HG03196 (cell line): ENCODE data around the gene TRMT112.

Source experiments
- ATAC-seq: cut with Tn5 transposase; IDR thresholded peaks from one replicate; pipeline ENCODE4 v1.9.1; 2021; ENCODE audit not compliant: unreplicated experiment

The TRMT112 gene

GRCh38 chr11:64276653-64277431 lies 40.5 kb downstream of the TRMT112 start:
- ATAC-seq = no peak

GRCh38 chr11:64275841-64276240 lies 41.5 kb downstream of the TRMT112 start:
- ATAC-seq = no peak

GRCh38 chr11:64275031-64275800 lies 42.1 kb downstream of the TRMT112 start:
- ATAC-seq = no peak

GRCh38 chr11:64269540-64270220 lies 47.7 kb downstream of the TRMT112 start:
- peak; percentile 60 for ATAC-seq

DNA sequence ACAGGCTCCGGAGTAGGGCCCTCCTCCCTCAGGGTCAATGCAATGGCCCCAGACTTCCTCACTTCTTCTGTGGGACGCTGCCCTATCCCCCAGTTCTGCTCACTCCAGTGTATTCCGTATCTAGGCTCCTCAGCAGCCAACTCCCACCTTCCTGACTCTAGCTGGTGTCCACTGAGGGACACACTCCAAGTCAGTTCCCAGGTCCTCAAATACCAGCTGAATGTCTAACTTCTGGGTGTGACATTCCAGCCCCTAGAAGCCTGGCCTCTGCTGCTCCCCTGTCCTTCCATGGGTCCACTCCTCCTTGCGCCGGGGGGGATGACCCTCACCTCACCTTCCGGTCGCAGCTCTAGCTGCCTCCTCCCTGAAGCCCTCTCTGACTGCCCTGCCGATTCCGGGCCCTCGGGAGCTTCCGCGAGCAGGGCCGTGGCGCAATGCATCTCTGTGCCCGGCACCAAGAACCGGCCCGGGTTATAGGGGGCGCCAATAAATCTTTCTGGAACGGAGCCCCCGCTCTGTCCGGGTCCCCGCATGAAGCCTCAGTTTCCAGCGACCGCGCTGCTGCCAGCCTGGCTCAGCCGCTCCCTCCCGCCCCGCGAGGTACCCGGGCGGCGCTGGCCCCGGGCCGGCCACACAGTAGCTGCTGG lies 48.3 kb downstream of the TRMT112 start:
- peak; percentile 9 for ATAC-seq

- ATAC-seq = no peak
Measured at GRCh38 chr11:64268025-64268892, 49.1 kb downstream of the TRMT112 start.

GRCh38 chr11:64267207-64267945 lies 50.0 kb downstream of the TRMT112 start:
- ATAC-seq = no peak
